Nucleus accumbens (tissue), 56 donors: ENCODE measurements around the gene PLXNB1.

ENCODE experiments used
- DNase-seq, 56 donors: peaks; one replicate each; lab custom pipeline; 2025; lab: John Stamatoyannopoulos, UW

The PLXNB1 gene

DNA sequence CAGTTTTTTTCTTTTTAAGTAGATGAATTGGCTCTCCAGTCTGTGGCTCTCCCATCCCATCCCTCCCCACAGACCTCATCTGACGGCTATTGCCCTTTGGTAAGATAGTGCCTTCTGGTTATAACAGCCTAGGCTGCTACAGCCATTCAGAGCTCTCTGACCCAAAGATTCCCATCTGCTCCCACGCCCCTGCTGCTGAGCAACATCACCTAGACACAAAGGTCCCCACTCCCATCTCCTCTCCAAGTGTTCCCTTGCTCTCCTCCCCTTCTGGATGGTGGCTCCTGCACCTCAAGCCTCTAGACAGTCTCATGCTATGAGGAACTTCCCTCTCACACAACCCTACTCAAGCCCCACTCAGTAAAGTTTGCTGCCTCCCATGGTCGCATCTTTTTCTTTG lies 34.2 kb downstream of the PLXNB1 start:
- DNase-seq, result no peak

GRCh38 chr3:48394391-48394790 lies 35.5 kb downstream of the PLXNB1 start:
- no peak for DNase-seq

DNA sequence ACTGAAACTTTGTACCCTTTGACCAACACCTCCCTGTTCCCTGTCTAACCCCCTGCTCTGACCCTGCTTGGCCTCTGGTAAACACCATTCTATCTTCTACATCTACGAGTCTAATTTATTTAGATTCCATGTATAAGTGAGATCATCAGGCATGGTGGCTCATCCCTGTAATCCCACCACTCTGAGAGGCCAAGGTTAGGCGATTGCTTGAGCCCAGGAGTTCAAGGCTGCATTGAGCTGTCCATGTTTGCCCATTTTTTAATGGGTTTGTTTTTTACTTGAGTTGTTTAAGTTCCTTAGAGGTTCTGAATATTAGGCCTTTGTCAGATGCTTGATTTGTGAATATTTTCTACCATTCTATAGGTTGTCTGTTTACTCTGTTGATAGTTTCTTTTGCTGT lies 40.9 kb downstream of the PLXNB1 start:
- DNase-seq, result no peak

- no peak for DNase-seq
These were observed 42.3 kb downstream of the PLXNB1 start for GRCh38 chr3:48387634-48388033.

- no peak for DNase-seq
These were observed 56.9 kb downstream of the PLXNB1 start for GRCh38 chr3:48372862-48373435.

DNA sequence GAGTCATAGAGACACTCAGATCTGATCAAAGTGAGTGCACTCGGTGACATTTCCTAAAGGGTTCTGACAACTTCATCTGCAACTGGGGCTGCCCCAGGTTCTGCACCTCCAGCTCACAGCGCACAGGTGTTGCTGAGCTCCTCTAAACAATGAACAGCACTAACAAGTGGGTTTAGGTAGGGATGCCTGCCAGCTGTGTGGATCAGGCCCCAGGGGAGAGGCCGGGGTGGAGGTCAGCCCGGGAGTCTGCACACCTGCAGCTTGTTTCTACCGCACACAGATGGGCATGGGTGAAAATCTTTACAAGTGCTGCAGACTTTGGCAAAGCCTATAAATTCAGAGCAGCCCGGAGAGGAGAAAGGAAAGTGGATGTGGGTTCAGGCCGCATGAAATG lies 57.5 kb downstream of the PLXNB1 start:
- DNase-seq, result no peak

DNA sequence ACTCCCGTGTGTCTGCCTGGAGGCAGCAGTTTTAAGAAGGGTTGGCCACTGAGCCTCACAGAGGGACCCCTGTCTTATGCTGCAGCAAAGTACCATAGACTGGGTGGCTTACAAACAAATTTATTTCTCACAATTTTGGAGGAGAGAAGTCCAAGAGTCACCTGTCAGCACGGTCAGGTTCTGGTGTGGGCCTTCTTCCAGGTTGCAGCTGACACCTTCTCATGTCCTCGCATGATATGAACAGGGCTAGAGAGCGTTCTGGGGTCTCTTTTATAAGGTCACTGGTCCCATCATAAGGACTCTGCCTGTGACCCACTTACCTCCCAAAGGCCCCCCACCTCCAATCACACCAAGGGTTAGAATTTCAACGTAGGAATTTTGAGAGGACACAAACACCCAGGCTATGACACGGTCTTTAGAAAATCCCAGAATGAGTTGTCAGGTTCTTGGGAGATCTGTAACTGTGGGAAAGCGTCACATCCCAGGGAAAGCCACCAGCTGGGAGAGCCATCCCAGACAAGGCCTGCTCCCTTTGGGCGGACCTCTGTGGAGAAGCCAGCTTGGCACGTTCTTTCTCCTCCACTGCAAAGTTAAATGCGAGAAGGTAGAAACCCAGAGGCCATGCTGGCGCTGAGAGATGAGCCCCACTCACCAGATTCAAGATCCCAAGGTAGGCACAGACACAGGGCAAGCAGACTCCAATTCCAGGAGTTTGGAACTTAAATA lies 58.1 kb downstream of the PLXNB1 start, which contains the start of gene FBXW12:
Gene FBXW12 (plus strand): TSS at position 569 of the 726 bp plus-strand sequence. CDS start 549 bp downstream, outside the sequence.
- no peak for DNase-seq

DNA sequence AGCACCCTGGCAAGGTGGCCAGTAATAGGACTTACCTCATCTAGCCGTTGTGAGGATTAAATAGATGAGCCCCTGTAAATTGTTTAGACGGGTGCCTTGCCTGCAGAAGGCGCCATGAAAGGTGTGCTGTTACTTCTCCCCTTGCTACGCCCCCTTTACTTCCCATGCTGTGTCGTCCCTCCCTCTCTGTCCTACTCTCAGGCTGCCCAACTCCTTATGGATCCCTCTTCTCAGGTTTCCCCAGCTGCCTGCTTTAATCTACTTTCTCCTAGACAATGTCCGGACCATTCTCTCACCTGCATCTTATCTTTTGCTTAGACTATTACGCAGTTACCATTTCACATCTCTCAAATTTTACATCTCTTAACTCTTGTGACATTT lies 59.6 kb downstream of the PLXNB1 start:
- no peak for DNase-seq

DNA sequence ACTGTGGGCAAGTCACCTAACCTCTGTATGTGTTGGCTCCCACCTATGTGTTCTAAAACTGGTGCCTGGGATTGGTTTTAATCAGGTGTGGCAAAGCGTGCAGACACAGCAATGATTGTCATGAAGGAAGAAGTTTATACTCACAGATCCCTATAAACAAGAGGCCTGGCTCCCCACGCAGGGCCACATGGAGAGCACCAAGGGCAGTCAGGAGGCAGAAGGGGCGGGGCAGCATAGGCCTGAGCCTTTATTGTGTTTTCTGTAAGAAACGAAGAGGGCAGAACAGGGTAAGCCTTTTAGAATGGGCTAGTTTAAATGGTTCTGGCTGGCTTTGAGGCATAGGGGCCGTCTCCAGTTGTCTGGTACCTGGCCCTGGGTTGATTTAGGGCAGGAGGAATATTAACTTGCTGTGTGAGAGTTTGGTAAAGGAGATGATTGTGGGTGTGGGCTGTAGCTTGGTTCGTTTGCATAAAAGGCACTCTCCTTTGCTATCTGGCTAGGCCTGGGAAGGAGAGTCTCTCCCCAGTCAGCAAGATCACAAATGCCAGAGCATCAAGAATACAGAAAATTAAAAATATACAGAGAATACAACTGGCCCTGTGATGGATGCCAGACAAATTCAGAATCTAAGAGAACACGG lies 60.1 kb downstream of the PLXNB1 start:
- no peak for DNase-seq

DNA sequence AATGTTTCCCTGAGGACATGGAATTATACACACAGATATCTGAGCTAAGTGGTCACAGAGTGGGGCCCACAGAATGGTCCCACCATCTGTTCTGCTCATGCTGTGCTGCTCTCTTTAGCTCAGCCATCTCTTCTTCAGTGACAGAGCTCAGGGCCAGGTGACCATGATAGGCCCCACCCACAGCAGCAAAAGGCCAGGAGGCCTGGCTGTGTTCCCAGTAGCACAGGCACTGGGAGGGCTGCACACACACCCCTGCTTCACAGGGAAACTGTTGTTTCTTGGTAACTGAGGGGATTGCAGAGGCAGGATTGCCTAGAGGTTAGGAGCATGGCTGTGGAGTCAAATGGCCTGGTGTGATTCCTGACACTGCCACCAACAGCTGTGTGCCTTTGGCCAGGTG lies 62.7 kb downstream of the PLXNB1 start:
- peak in 1 of 56 donors; percentile 6 for DNase-seq

DNA sequence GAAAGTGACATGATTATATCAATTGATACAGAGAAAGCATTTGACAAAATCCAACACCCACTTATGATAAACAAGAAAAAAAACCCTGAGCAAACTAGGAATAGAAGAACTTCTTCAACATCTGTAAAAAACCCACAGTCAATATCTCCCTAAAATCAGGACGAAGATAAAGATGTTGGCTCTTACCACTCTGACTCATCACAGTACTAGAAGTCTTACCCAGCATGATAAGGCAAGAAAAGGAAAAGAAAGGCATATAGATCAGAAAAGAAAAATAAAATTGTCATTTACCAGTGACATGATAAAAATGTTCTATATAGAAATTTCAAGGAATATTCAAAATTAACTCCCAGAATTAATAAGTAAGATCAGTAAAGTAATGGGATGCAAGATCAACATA lies 65.0 kb downstream of the PLXNB1 start:
- DNase-seq, result no peak

DNA sequence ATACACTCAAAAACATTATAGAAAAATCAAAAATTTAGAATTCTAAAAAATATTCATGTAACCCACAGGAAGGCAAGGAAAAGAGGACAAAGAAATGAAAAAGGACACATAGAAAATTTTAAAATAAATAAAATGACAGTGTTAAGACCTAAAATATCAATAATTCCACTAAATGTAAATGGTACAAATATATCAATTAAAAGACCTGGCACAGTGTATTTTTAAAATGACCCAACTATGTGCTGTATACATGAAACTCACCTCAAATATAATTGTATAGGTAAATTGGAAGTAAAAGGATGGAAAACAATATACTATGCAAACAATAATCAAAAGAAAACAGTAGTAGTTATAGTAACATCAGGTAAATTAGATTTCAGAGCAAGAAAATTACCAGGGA lies 68.0 kb downstream of the PLXNB1 start:
- DNase-seq, result no peak

DNA sequence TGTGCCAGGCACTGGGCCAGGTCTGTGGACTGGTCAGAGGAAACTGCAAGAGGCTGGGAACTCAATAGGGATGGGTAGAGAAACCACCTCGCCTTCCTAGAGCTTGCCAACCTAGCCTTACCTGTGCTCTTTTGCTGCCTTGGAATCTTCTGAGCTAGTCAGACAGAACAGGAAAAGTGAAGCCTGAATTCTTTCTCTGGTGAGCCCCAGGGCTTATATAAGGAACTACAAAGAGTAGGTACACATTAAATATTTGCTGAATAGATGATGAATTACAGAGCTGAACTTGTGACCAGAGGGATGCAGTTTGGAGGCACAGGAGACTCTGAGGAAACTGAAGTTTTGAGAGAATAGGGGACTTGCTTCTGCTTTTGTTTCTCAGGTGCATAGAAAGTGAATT lies 73.5 kb downstream of the PLXNB1 start:
- DNase-seq, result no peak

DNA sequence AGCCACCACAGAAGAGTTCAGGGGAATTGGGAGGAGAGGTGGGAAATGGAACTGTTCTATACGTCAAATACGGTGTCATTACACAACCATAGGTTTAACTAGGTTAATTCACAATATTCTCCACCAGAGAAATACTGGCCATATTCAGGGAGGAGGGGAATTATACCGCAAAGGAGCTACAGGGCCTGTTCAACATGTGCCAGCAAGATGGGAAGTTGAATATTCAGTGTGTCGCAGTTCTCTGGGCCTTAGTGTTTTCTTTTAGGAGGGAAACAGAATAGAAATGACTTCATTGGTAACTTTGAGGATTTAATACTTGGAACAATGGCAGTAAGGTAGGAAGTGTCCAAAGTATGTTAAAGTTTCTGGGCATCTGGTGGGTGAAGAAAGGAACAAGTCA lies 75.9 kb downstream of the PLXNB1 start:
- DNase-seq, result no peak
